Duodenal mucosa (tissue), 2 donors: ENCODE results near the gene DDX1.

Experiments
- H3K27ac ChIP-seq: one replicate; pipeline ENCODE4 v1.7.0; 2013; ENCODE audit warnings: low read depth, low read length
- H3K27me3 ChIP-seq, 2 donors: one replicate each; pipeline ENCODE4 v1.7.0; 2013; ENCODE audit warnings: low read length in 2 of 2, control low read depth in 1 of 2; ENCODE audit not compliant: insufficient read depth in 2 of 2, control insufficient read depth in 1 of 2
- H3K36me3 ChIP-seq, 2 donors: one replicate each; pipeline ENCODE4 v1.7.0; 2013; ENCODE audit warnings: low read length in 2 of 2, control low read depth in 1 of 2; ENCODE audit not compliant: insufficient read depth in 2 of 2, control insufficient read depth in 1 of 2
- H3K4me1 ChIP-seq, 2 donors: one replicate each; pipeline ENCODE4 v1.7.0; 2013; ENCODE audit warnings: low read length in 2 of 2, control low read depth in 1 of 2; ENCODE audit not compliant: insufficient read depth in 2 of 2, control insufficient read depth in 1 of 2
- H3K4me3 ChIP-seq, 2 donors: one replicate each; pipeline ENCODE4 v1.7.0; 2013; ENCODE audit warnings: low read length in 2 of 2, low read depth in 1 of 2
- H3K9ac ChIP-seq, 2 donors: one replicate each; pipeline ENCODE4 v1.7.0; 2013; ENCODE audit warnings: low read length in 2 of 2, low read depth in 1 of 2
- H3K9me3 ChIP-seq, 2 donors: one replicate each; pipeline ENCODE4 v1.7.0; 2013; ENCODE audit warnings: low read length in 2 of 2, control low read depth in 1 of 2; ENCODE audit not compliant: control insufficient read depth in 1 of 2

The DDX1 gene

GRCh38 chr2:15638720-15639119 lies 47.1 kb downstream of the DDX1 start:
- Histone ChIP-seq H3K27me3 (no peaks in the 10 kb centered on the region), H3K4me1 (no peaks in the 10 kb centered on the region), H3K4me3 (no peak overlapping the region), H3K36me3 (peaks cover 0 to 22% of the 10 kb centered on the region in 2 donors), H3K9me3 (no peaks in the 10 kb centered on the region), H3K9ac (no peak overlapping the region), H3K27ac (no peak overlapping the region)

GRCh38 chr2:15639323-15640251 lies 47.9 kb downstream of the DDX1 start:
- H3K27me3 ChIP-seq: no peaks in the 10 kb centered on the region
- H3K9me3 ChIP-seq: no peaks in the 10 kb centered on the region
- H3K4me1 ChIP-seq: no peaks in the 10 kb centered on the region
- H3K4me3 ChIP-seq: no peak overlapping the region
- no peak overlapping the region for H3K27ac ChIP-seq
- peaks cover 0 to 14% of the 10 kb centered on the region in 2 donors for H3K36me3 ChIP-seq
- no peak overlapping the region for H3K9ac ChIP-seq

- no peaks in the 10 kb centered on the region for H3K4me1 ChIP-seq
- H3K36me3 ChIP-seq: peaks cover 0 to 9% of the 10 kb centered on the region in 2 donors
- no peak overlapping the region for H3K27ac ChIP-seq
- H3K9ac ChIP-seq: no peak overlapping the region
- H3K27me3 ChIP-seq: no peaks in the 10 kb centered on the region
- H3K4me3 ChIP-seq: no peak overlapping the region
- H3K9me3 ChIP-seq: no peaks in the 10 kb centered on the region
Observed at GRCh38 chr2:15640261-15640711, 48.6 kb downstream of the DDX1 start.

- Histone ChIP-seq H3K9me3 (no peaks in the 10 kb centered on the region), H3K27ac (no peak overlapping the region), H3K9ac (no peak overlapping the region), H3K27me3 (no peaks in the 10 kb centered on the region), H3K4me1 (no peaks in the 10 kb centered on the region), H3K36me3 (peaks cover 0 to 6% of the 10 kb centered on the region in 2 donors), H3K4me3 (no peak overlapping the region)
Observed at GRCh38 chr2:15640784-15641183, 49.1 kb downstream of the DDX1 start.

- Histone ChIP-seq H3K4me3 (no peak overlapping the region), H3K9me3 (no peaks in the 10 kb centered on the region), H3K27ac (no peak overlapping the region), H3K4me1 (no peaks in the 10 kb centered on the region), H3K27me3 (no peaks in the 10 kb centered on the region), H3K9ac (no peak overlapping the region), H3K36me3 (peaks cover 0 to 4% of the 10 kb centered on the region in 2 donors)
Observed at GRCh38 chr2:15641530-15641982, 49.9 kb downstream of the DDX1 start.

- no peaks in the 10 kb centered on the region for H3K4me1 ChIP-seq
- H3K27me3 ChIP-seq: no peaks in the 10 kb centered on the region
- H3K9me3 ChIP-seq: no peaks in the 10 kb centered on the region
- H3K36me3 ChIP-seq: peaks cover 0 to 4% of the 10 kb centered on the region in 2 donors
- H3K4me3 ChIP-seq: no peak overlapping the region
- no peak overlapping the region for H3K27ac ChIP-seq
- H3K9ac ChIP-seq: no peak overlapping the region
Observed at GRCh38 chr2:15642011-15642814, 50.5 kb downstream of the DDX1 start.

- Histone ChIP-seq H3K4me3 (no peak overlapping the region), H3K9ac (no peak overlapping the region)
Observed at GRCh38 chr2:15642815-15643500, 51.3 kb downstream of the DDX1 start.

GRCh38 chr2:15643791-15644585 lies 52.3 kb downstream of the DDX1 start:
- Histone ChIP-seq H3K36me3 (peaks cover 0 to 4% of the 10 kb centered on the region in 2 donors), H3K4me3 (no peak overlapping the region), H3K4me1 (no peaks in the 10 kb centered on the region), H3K27ac (no peak overlapping the region), H3K9ac (no peak overlapping the region), H3K9me3 (no peaks in the 10 kb centered on the region), H3K27me3 (no peaks in the 10 kb centered on the region)

More at GRCh38 chr2:15642815-15643500, 51.3 kb downstream of the DDX1 start:
- Histone ChIP-seq H3K4me1 (no peaks in the 10 kb centered on the region), H3K9me3 (no peaks in the 10 kb centered on the region), H3K27ac (no peak overlapping the region), H3K36me3 (peaks cover 0 to 4% of the 10 kb centered on the region in 2 donors), H3K27me3 (no peaks in the 10 kb centered on the region)

GRCh38 chr2:15645300-15645699 lies 53.6 kb downstream of the DDX1 start:
- no peak overlapping the region for H3K27ac ChIP-seq
- H3K27me3 ChIP-seq: no peaks in the 10 kb centered on the region
- H3K4me1 ChIP-seq: no peaks in the 10 kb centered on the region
- H3K4me3 ChIP-seq: no peak overlapping the region
- no peaks in the 10 kb centered on the region for H3K9me3 ChIP-seq
- no peak overlapping the region for H3K9ac ChIP-seq
- H3K36me3 ChIP-seq: peaks cover 0 to 4% of the 10 kb centered on the region in 2 donors
